Measurements from ENCODE around the gene BBS9. TPM values are rescaled to one million over a fixed set of nuclear protein-coding genes. Genes with fewer than 3 reads are reported as not detected.

The BBS9 gene
- total RNA-seq, 1 donor from 2014 or later = 4.2 TPM

- H3K27me3 ChIP-seq (ENCODE audit: control insufficient read depth, insufficient read depth, low read length) = no peaks in the 10 kb centered on the region
- H3K4me3 ChIP-seq (ENCODE audit: low read depth, low read length) = no peak overlapping the region
- DNase-seq (ENCODE audit: low read depth) (peak; percentile 29), FAIRE-seq (no peak)
- no peak for TF ChIP-seq CTCF (IDR thresholded peaks at IDR 0.05; ENCODE audit: insufficient read depth, low read length, severe bottlenecking)
- no peaks in the 10 kb centered on the region for H3K36me3 ChIP-seq (ENCODE audit: control insufficient read depth, insufficient read depth, low read length)
These were observed 280.9 kb downstream of the BBS9 start for GRCh38 chr7:33410266-33410665.

- H3K36me3 ChIP-seq (ENCODE audit: control insufficient read depth, insufficient read depth, low read length) = no peaks in the 10 kb centered on the region
- no peak overlapping the region for H3K4me3 ChIP-seq (ENCODE audit: low read depth, low read length)
- no peak for DNase-seq (ENCODE audit: low read depth)
- TF ChIP-seq CTCF (IDR thresholded peaks at IDR 0.05; ENCODE audit: insufficient read depth, low read length, severe bottlenecking) = no peak
- FAIRE-seq = no peak
- H3K27me3 ChIP-seq (ENCODE audit: control insufficient read depth, insufficient read depth, low read length) = no peaks in the 10 kb centered on the region
These were observed 281.7 kb downstream of the BBS9 start for GRCh38 chr7:33411020-33411419.

GRCh38 chr7:33412331-33412730, 283.0 kb downstream of the BBS9 start:
- no peak for DNase-seq (ENCODE audit: low read depth)
- no peak overlapping the region for H3K4me3 ChIP-seq (ENCODE audit: low read depth, low read length)
- no peak for TF ChIP-seq CTCF (IDR thresholded peaks at IDR 0.05; ENCODE audit: insufficient read depth, low read length, severe bottlenecking)
- H3K27me3 ChIP-seq (ENCODE audit: control insufficient read depth, insufficient read depth, low read length) = no peaks in the 10 kb centered on the region
- peak; percentile 32 for FAIRE-seq
- H3K36me3 ChIP-seq (ENCODE audit: control insufficient read depth, insufficient read depth, low read length) = no peaks in the 10 kb centered on the region

GRCh38 chr7:33418251-33418701, 288.9 kb downstream of the BBS9 start:
- no peak for TF ChIP-seq CTCF (IDR thresholded peaks at IDR 0.05; ENCODE audit: insufficient read depth, low read length, severe bottlenecking)
- Histone ChIP-seq H3K4me3 (ENCODE audit: low read depth, low read length) (no peak overlapping the region), H3K36me3 (ENCODE audit: control insufficient read depth, insufficient read depth, low read length) (no peaks in the 10 kb centered on the region), H3K27me3 (ENCODE audit: control insufficient read depth, insufficient read depth, low read length) (no peaks in the 10 kb centered on the region)
- DNase-seq (ENCODE audit: low read depth) = no peak
- peak; percentile 73 for FAIRE-seq

GRCh38 chr7:33420311-33420940, 291.1 kb downstream of the BBS9 start:
- FAIRE-seq (no peak), DNase-seq (ENCODE audit: low read depth) (no peak)
- H3K36me3 ChIP-seq (ENCODE audit: control insufficient read depth, insufficient read depth, low read length) = no peaks in the 10 kb centered on the region
- no peak for TF ChIP-seq CTCF (IDR thresholded peaks at IDR 0.05; ENCODE audit: insufficient read depth, low read length, severe bottlenecking)
- no peak overlapping the region for H3K4me3 ChIP-seq (ENCODE audit: low read depth, low read length)
- no peaks in the 10 kb centered on the region for H3K27me3 ChIP-seq (ENCODE audit: control insufficient read depth, insufficient read depth, low read length)

GRCh38 chr7:33421429-33421828, 292.1 kb downstream of the BBS9 start:
- FAIRE-seq (no peak), DNase-seq (ENCODE audit: low read depth) (peak; percentile 15)
- Histone ChIP-seq H3K27me3 (ENCODE audit: control insufficient read depth, insufficient read depth, low read length) (no peaks in the 10 kb centered on the region), H3K36me3 (ENCODE audit: control insufficient read depth, insufficient read depth, low read length) (no peaks in the 10 kb centered on the region), H3K4me3 (ENCODE audit: low read depth, low read length) (no peak overlapping the region)
- TF ChIP-seq CTCF (IDR thresholded peaks at IDR 0.05; ENCODE audit: insufficient read depth, low read length, severe bottlenecking) = no peak

All from bronchial epithelial cell (primary cell).